Lower leg skin (tissue), 4 donors: ENCODE results near the gene INSRR. TPM values are rescaled to one million over a fixed set of nuclear protein-coding genes. Genes with fewer than 3 reads are reported as not detected.

Source experiments
- DNase-seq, 2 donors: peaks; one replicate each; pipeline ENCODE4 v3.0.0-alpha.2; 2019; ENCODE audit warnings: low spot score in 2 of 2
- H3K4me3 ChIP-seq: fragments of 200-600 bp; sonication (generic); 2 replicates; pipeline ENCODE4 v1.5.1; 2017; ENCODE audit warnings: mild to moderate bottlenecking, low read depth; ENCODE audit not compliant: poor library complexity, severe bottlenecking
- POLR2A ChIP-seq, 2 donors: fragments of 450-650 bp; IDR thresholded peaks; one replicate each; pipeline ENCODE4 v1.6.1; 2016 to 2017; ENCODE audit warnings: antibody characterized with exemption in 2 of 2, mild to moderate bottlenecking in 1 of 2, moderate library complexity in 1 of 2
- WGBS, 2 donors: methylation state at CpG; one replicate each; pipeline ENCODE4 v1.1.5; 2018; 5-methylcytosine and 5-hydroxymethylcytosine counted together
- intact Hi-C: fragments of 100-400 bp; cut with DNase I; formaldehyde crosslinking; loops from one replicate; pipeline ENCODE4 v1.15.0; 2023; ENCODE audit warnings: low total_unique reads
- total RNA-seq, 4 donors: library from RNA; depleted of rRNA; stranded (reverse); fragments of >200 nt; gene quantifications; one replicate each; pipeline ENCODE4 v1.1.0, GENCODE V29; 2016
- TF ChIP-seq, protein P1 (sequence below), 3 donors: fragments of 450-650 bp; IDR thresholded peaks; one replicate each; pipeline ENCODE4 v1.5.1; 2016; ENCODE audit warnings: antibody characterized with exemption in 3 of 3, mild to moderate bottlenecking in 3 of 3, moderate library complexity in 2 of 3

INSRR gene
- total RNA-seq, 4 donors from 2014 or later: not detected

DNA sequence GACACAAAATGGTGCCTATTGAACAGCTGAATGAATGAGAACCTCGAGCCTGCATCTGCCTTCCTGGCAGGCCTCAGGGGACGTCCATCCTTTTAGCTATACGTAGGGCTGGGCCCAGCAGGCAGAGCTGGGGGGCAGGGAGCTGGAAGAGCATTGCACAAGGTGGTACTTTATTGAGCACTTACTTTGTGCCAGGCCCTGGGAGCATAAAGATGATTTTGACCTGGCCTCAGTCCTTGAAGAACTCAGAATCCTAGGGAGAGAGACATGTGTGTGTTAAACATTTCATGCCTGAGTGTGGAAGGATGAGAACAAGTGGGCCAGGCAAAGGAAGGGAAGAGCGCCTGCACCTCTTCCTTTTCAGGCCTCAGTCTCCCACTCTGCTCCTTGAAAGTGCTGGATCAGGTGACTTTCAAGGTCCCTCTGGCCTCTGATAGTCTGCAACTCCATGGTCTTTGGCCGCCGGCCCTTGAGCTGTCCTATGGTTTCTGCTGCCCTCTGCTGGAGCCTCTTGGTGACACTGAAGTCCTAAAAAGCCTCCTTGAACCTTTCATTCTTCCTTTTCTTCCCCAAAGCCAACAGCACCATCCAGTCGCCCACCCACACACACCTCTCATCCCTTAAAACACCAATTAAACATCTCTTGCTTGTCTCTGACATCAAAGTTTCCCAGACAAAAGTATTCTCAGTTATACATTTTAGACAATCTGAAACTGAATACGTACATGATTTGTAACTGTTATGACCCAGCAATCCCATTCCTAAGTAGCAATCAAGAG lies 31.1 kb upstream of the INSRR start:
- peak; percentile 62 to 93 for DNase-seq
- H3K4me3 ChIP-seq: no peak overlapping the region
- WGBS, 2 donors: 41 to 47% methylated on average over 8 of the region's 8 CpGs
- TF ChIP-seq, protein P1, sequence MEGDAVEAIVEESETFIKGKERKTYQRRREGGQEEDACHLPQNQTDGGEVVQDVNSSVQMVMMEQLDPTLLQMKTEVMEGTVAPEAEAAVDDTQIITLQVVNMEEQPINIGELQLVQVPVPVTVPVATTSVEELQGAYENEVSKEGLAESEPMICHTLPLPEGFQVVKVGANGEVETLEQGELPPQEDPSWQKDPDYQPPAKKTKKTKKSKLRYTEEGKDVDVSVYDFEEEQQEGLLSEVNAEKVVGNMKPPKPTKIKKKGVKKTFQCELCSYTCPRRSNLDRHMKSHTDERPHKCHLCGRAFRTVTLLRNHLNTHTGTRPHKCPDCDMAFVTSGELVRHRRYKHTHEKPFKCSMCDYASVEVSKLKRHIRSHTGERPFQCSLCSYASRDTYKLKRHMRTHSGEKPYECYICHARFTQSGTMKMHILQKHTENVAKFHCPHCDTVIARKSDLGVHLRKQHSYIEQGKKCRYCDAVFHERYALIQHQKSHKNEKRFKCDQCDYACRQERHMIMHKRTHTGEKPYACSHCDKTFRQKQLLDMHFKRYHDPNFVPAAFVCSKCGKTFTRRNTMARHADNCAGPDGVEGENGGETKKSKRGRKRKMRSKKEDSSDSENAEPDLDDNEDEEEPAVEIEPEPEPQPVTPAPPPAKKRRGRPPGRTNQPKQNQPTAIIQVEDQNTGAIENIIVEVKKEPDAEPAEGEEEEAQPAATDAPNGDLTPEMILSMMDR (IDR thresholded peaks at IDR 0.05): no peak
- TF ChIP-seq POLR2A (IDR thresholded peaks at IDR 0.05): no peak
- intact Hi-C loops: no loop called here

DNA sequence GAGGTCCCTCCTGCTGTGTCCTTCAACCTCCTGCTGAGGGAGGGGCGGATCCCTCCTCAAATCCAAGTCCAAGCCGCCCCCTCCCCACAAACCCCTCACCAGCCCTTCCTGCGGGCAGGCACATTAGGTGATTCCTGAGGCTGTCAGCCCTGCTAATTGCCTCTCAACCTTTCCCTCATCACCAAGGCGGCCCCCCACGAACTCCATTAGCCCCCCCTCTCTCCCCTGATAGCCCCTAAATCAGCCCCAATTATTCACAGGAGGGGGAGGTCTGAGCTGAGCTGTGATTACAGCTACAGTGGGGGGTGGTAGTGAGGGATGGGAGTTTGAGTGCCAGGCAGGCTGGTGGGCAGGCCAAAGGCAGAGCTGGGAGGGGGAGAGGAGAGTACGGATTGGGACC lies 28.8 kb upstream of the INSRR start:
- TF ChIP-seq, protein P1 (IDR thresholded peaks at IDR 0.05): no peak
- TF ChIP-seq POLR2A (IDR thresholded peaks at IDR 0.05): no peak
- intact Hi-C loops: no loop called here
- no peak for DNase-seq
- WGBS, 2 donors: 43% methylated on average over 6 of the region's 6 CpGs
- H3K4me3 ChIP-seq: no peak overlapping the region

DNA sequence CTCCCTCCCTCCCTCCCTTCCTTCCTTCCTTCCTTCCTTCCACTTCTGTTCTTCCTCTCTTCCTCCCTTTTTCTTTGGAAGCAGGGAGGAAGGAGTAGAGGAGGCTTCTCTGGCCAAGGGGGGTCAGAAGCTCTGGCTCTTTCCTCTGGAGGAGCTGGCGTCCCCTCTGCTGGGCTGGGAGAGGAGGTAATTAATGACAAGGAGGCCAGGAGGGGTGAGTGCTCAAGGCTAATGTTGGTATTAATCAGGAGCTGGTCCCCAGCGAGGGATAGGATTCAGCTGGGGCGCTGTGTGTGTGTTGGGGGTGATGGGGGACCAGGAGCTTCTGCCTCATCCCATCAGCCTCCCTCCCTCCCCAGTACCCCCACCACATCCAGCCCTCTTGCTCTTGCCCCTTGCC lies 28.4 kb upstream of the INSRR start:
- TF ChIP-seq POLR2A (IDR thresholded peaks at IDR 0.05): no peak
- TF ChIP-seq, protein P1 (IDR thresholded peaks at IDR 0.05): no peak
- intact Hi-C loops: no loop called here
- WGBS, 2 donors: 36 to 45% methylated on average over 3 of the region's 3 CpGs
- no peak for DNase-seq
- no peak overlapping the region for H3K4me3 ChIP-seq

DNA sequence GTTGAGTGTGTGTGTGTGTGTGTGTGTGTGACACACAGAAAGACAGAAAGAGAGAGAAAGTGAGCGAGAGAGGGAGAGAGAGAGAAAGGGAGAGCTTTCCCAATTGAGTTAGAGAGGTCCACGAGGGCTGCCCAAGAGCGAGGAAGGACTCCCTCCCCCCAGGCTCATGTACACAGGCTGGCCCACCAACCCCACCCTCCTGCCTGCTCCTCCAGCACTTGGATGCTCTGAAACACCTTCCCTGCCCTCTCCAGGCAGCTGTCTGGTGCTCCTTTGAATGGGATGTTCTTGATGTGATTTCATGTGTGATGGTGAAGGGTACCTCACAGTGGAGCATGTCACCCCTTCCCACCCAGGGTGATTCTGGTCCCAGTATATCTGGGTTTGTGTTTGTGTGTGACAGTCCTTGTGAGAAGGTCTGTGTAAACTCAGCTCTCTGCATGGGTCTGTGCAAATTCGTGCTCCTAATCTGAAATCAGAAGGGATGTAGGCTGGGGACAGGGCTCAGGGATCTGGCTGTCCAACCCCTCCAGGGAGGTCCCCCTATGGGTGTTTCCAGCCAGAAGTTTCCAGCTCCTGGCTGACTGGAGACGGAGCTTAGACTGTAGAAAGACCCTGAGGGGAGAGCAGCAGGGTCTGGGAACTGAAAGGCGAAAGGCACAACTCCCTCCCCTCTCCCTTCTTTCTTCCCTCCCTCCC lies 27.8 kb upstream of the INSRR start:
- DNase-seq: no peak
- WGBS, 2 donors: 41 to 44% methylated on average over 6 of the region's 6 CpGs
- TF ChIP-seq, protein P1 (IDR thresholded peaks at IDR 0.05): no peak
- TF ChIP-seq POLR2A (IDR thresholded peaks at IDR 0.05): no peak
- intact Hi-C loops: no loop called here
- no peak overlapping the region for H3K4me3 ChIP-seq

DNA sequence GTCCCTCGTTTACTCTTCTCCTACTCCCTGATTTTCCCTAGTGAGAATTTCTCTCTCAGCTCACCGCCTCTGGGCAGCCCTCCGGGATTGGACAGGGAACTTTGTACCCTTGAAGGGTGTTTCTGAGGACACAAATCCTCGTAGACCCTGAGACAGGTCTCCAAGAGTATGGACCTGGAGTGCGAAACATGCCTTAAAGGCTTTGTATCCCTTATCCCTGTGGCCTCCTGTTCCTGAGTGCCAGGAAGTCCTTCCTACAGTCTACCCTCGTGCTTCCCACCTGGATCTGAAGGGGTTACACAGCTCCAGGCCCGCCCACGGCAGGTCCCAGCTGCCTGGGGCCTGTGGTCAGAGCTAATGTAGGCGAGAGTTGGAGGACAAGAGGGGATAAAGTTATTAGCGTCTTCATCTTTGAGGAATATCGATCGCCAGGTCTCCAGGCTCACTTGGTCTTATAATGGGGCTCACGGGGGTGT lies 27.0 kb upstream of the INSRR start:
- WGBS, 2 donors: 67 to 70% methylated on average over 13 of the region's 13 CpGs

More for the DNA sequence above, 27.0 kb upstream of the INSRR start:
- intact Hi-C loops: no loop called here
- no peak overlapping the region for H3K4me3 ChIP-seq
- no peak for DNase-seq
- TF ChIP-seq POLR2A (IDR thresholded peaks at IDR 0.05): no peak
- TF ChIP-seq, protein P1 (IDR thresholded peaks at IDR 0.05): no peak
